ENCODE data around the gene BPIFB1.

- TF ChIP-seq, protein P1, sequence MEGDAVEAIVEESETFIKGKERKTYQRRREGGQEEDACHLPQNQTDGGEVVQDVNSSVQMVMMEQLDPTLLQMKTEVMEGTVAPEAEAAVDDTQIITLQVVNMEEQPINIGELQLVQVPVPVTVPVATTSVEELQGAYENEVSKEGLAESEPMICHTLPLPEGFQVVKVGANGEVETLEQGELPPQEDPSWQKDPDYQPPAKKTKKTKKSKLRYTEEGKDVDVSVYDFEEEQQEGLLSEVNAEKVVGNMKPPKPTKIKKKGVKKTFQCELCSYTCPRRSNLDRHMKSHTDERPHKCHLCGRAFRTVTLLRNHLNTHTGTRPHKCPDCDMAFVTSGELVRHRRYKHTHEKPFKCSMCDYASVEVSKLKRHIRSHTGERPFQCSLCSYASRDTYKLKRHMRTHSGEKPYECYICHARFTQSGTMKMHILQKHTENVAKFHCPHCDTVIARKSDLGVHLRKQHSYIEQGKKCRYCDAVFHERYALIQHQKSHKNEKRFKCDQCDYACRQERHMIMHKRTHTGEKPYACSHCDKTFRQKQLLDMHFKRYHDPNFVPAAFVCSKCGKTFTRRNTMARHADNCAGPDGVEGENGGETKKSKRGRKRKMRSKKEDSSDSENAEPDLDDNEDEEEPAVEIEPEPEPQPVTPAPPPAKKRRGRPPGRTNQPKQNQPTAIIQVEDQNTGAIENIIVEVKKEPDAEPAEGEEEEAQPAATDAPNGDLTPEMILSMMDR (IDR thresholded peaks at IDR 0.05; ENCODE audit: insufficient read depth, low read length, poor library complexity, severe bottlenecking) = no peak
- TF ChIP-seq EZH2phosphoT487 (conservative IDR thresholded peaks at IDR 0.05; ENCODE audit: low read length) = no peak
Observed at GRCh38 chr20:33279261-33279910, 3.6 kb upstream of the BPIFB1 start.
